OCI-LY7 (cell line): ENCODE results near the gene DNAAF1. TPM values are rescaled to one million over a fixed set of nuclear protein-coding genes. Genes with fewer than 3 reads are reported as not detected.

Source experiments
- BruUV-seq: library from RNA; stranded (reverse); fragments of 400-500 nt; replicated peaks from 2 replicates; lab custom pipeline; 2021; lab: Mats Ljungman, UMichigan
- CTCF ChIA-PET: fragments of 300-600 bp; sonication (Branson Sonifier 250); formaldehyde crosslinking; loops from one replicate; lab custom pipeline; 2022; ENCODE audit warnings: antibody characterized with exemption; ENCODE audit not compliant: unreplicated experiment; lab: Charles Lee
- POLR2A ChIA-PET: fragments of 300-600 bp; sonication (Branson Sonifier 250); formaldehyde crosslinking; loops from one replicate; lab custom pipeline; 2022; ENCODE audit warnings: antibody characterized with exemption; lab: Charles Lee
- DNase-seq: peaks from one replicate; pipeline ENCODE4 v3.0.0-alpha.2; 2015; ENCODE audit warnings: low spot score
- H2AFZ ChIP-seq: fragments of 200-600 bp; sonication (generic), shearing (Covaris generic); 2 replicates; pipeline ENCODE4 v1.6.1; 2014; ENCODE audit warnings: mild to moderate bottlenecking, antibody characterized with exemption, low read length, moderate library complexity
- H3K27ac ChIP-seq: fragments of 200-600 bp; sonication (generic); 2 replicates; pipeline ENCODE4 v1.5.1; 2014; ENCODE audit warnings: mixed run types, low read depth, mild to moderate bottlenecking, moderate library complexity, low read length, inconsistent platforms; ENCODE audit not compliant: poor library complexity, severe bottlenecking
- H3K36me3 ChIP-seq: fragments of 200-600 bp; sonication (generic); 2 replicates; pipeline ENCODE4 v1.6.1; 2014; ENCODE audit warnings: mild to moderate bottlenecking, antibody characterized with exemption, low read length, moderate library complexity, mixed read lengths; ENCODE audit not compliant: insufficient read depth
- H3K4me1 ChIP-seq: fragments of 200-600 bp; sonication (generic); 2 replicates; pipeline ENCODE4 v1.5.1; 2014; ENCODE audit warnings: mild to moderate bottlenecking, low read length; ENCODE audit not compliant: insufficient read depth, poor library complexity, severe bottlenecking
- H3K4me2 ChIP-seq: fragments of 200-600 bp; sonication (generic); 2 replicates; pipeline ENCODE4 v1.6.1; 2014; ENCODE audit warnings: mild to moderate bottlenecking, low read length
- H3K4me3 ChIP-seq: fragments of 200-600 bp; sonication (generic); 2 replicates; pipeline ENCODE4 v1.5.1; 2014; ENCODE audit warnings: mild to moderate bottlenecking, low read depth, low read length; ENCODE audit not compliant: poor library complexity, severe bottlenecking
- H3K79me2 ChIP-seq: fragments of 200-600 bp; sonication (generic); 2 replicates; pipeline ENCODE4 v1.6.1; 2016; ENCODE audit warnings: low read depth, mild to moderate bottlenecking, low read length, moderate library complexity, mixed read lengths; ENCODE audit not compliant: insufficient read depth
- H3K9me2 ChIP-seq: fragments of 200-600 bp; sonication (generic); 2 replicates; pipeline ENCODE4 v1.6.1; 2016; ENCODE audit warnings: mild to moderate bottlenecking, low read length, mixed read lengths; ENCODE audit not compliant: insufficient read depth
- H3K9me3 ChIP-seq: fragments of 200-600 bp; sonication (generic); 2 replicates; pipeline ENCODE4 v1.6.1; 2014; ENCODE audit warnings: mild to moderate bottlenecking, mixed run types, low read length, mixed read lengths
- H4K20me1 ChIP-seq: fragments of 200-600 bp; sonication (generic); 2 replicates; pipeline ENCODE4 v1.6.1; 2014; ENCODE audit warnings: mild to moderate bottlenecking, antibody characterized with exemption, low read length, moderate library complexity, mixed read lengths; ENCODE audit not compliant: insufficient read depth
- CTCF ChIP-seq: fragments of 200-600 bp; sonication (generic); conservative IDR thresholded peaks from 2 replicates; pipeline ENCODE4 v1.5.1; 2014; ENCODE audit warnings: mild to moderate bottlenecking, antibody characterized with exemption, low read length, moderate library complexity, mixed read lengths
- EZH2phosphoT487 ChIP-seq: fragments of 200-600 bp; sonication (generic); IDR thresholded peaks from 2 replicates; pipeline ENCODE4 v1.6.1; 2018; ENCODE audit warnings: low read depth, borderline replicate concordance, mild to moderate bottlenecking, mixed run types, antibody characterized with exemption, low read length, moderate library complexity, mixed read lengths
- intact Hi-C: fragments of 100-400 bp; cut with micrococcal nuclease; formaldehyde crosslinking; loops from one replicate; pipeline ENCODE4 v1.10.0; 2022; ENCODE audit not compliant: unreplicated experiment
- total RNA-seq, 2 experiments: library from RNA; depleted of rRNA in 1 of 2; stranded (reverse); fragments of >200 nt in 1 of 2; shearing (Covaris generic) in 1 of 2; gene quantifications; 2 replicates each; pipeline ENCODE4 v1.2.3, GENCODE V29; 2014 to 2022

The DNAAF1 gene
- total RNA-seq, 2 experiments from 2014 or later: 0.34 TPM; not detected in 1

GRCh38 chr16:84138824-84139627, 6.1 kb upstream of the DNAAF1 start:
- CTCF ChIA-PET: no interaction called here
- Histone ChIP-seq H3K79me2 (peaks cover 16% of the 10 kb centered on the region), H4K20me1 (0 out of 2 replicates have a peak, but pooled peaks cover 9% of the 10 kb centered on the region), H3K4me2 (no peak overlapping the region), H3K9me3 (no peaks in the 10 kb centered on the region), H3K9me2 (no peaks in the 10 kb centered on the region), H3K36me3 (peaks cover 4% of the 10 kb centered on the region; the same call in 1 of the 2 replicates), H3K4me3 (no peak overlapping the region), H3K27ac (no peak overlapping the region), H2AFZ (no peak overlapping the region), H3K4me1 (peaks cover 16% of the 10 kb centered on the region)
- TF ChIP-seq EZH2phosphoT487 (no peak), CTCF (no peak)
- intact Hi-C loops: no loop called here
- no peak for DNase-seq
- no TSS peak for BruUV-seq
- POLR2A ChIA-PET: interaction anchor here (2.0 kb wide), 1 partner anchor 22 kb away, joined by 5 read pairs; the partner anchor contains the start of gene MBTPS1

- Histone ChIP-seq H3K27ac (no peak overlapping the region), H4K20me1 (0 out of 2 replicates have a peak, but pooled peaks cover 9% of the 10 kb centered on the region), H3K79me2 (peaks cover 20% of the 10 kb centered on the region), H3K4me1 (peaks cover 17% of the 10 kb centered on the region), H3K4me3 (no peak overlapping the region), H3K9me2 (no peaks in the 10 kb centered on the region), H2AFZ (no peak overlapping the region), H3K36me3 (peaks cover 4% of the 10 kb centered on the region; the same call in 1 of the 2 replicates), H3K9me3 (no peaks in the 10 kb centered on the region), H3K4me2 (no peak overlapping the region)
- POLR2A ChIA-PET: interaction anchor here (0.6 to 2.0 kb wide), 2 partner anchors 23 to 26 kb away, joined by 5 to 6 read pairs; partner anchors contain the start of gene MBTPS1
- CTCF ChIA-PET: no interaction called here
- no TSS peak for BruUV-seq
- TF ChIP-seq CTCF: no peak
- TF ChIP-seq EZH2phosphoT487: no peak
- intact Hi-C loops: no loop called here
- no peak for DNase-seq
These were observed 5.4 kb upstream of the DNAAF1 start for GRCh38 chr16:84139628-84140258.
